MM.1S (cell line): ENCODE data around the gene TMEM233.

Experiments used
- DNase-seq: peaks from one replicate; pipeline ENCODE4 v3.0.0-alpha.2; 2015
- H2AFZ ChIP-seq: fragments of 300-600 bp; sonication (generic); 2 replicates; pipeline ENCODE4 v1.6.0; 2016; ENCODE audit warnings: antibody characterized with exemption, low read length
- H3F3A ChIP-seq: fragments of 300-600 bp; sonication (generic); 2 replicates; pipeline ENCODE4 v1.6.1; 2016; ENCODE audit warnings: mild to moderate bottlenecking, antibody characterized with exemption, low read length, moderate library complexity, mixed read lengths; ENCODE audit not compliant: insufficient read depth
- H3K27ac ChIP-seq: fragments of 300-600 bp; sonication (generic); 2 replicates; pipeline ENCODE4 v1.5.1; 2016; ENCODE audit warnings: mild to moderate bottlenecking, low read length
- H3K27me3 ChIP-seq: fragments of 300-600 bp; sonication (generic); replicated peaks from 2 replicates; pipeline ENCODE4 v1.6.0; 2016; ENCODE audit warnings: low read length; ENCODE audit not compliant: insufficient read depth
- H3K36me3 ChIP-seq: fragments of 300-600 bp; sonication (generic); replicated peaks from 2 replicates; pipeline ENCODE4 v1.6.1; 2016; ENCODE audit warnings: mild to moderate bottlenecking, low read length, mixed read lengths; ENCODE audit not compliant: insufficient read depth
- H3K4me1 ChIP-seq: fragments of 300-600 bp; sonication (generic); 2 replicates; pipeline ENCODE4 v1.6.1; 2016; ENCODE audit warnings: low read length, mixed read lengths
- H3K4me2 ChIP-seq: fragments of 300-600 bp; sonication (generic); 2 replicates; pipeline ENCODE4 v1.6.0; 2016; ENCODE audit warnings: low read depth, low read length
- H3K4me3 ChIP-seq: fragments of 300-600 bp; sonication (generic); 2 replicates; pipeline ENCODE4 v1.5.1; 2016; ENCODE audit warnings: low read length, mixed read lengths
- H3K79me2 ChIP-seq: fragments of 300-600 bp; sonication (generic); 2 replicates; pipeline ENCODE4 v1.6.1; 2016; ENCODE audit warnings: mixed run types, low read length, mixed read lengths
- H3K9ac ChIP-seq: fragments of 300-600 bp; sonication (generic); 2 replicates; pipeline ENCODE4 v1.6.1; 2016; ENCODE audit warnings: low read length, mixed read lengths
- H3K9me2 ChIP-seq: fragments of 300-600 bp; sonication (generic); replicated peaks from 2 replicates; pipeline ENCODE4 v1.6.1; 2016; ENCODE audit warnings: mild to moderate bottlenecking, low read length, mixed read lengths; ENCODE audit not compliant: insufficient read depth
- H3K9me3 ChIP-seq: fragments of 300-600 bp; sonication (generic); replicated peaks from 2 replicates; pipeline ENCODE4 v1.6.1; 2016; ENCODE audit warnings: mild to moderate bottlenecking, low read length, mixed read lengths; ENCODE audit not compliant: insufficient read depth
- H4K20me1 ChIP-seq: fragments of 300-600 bp; sonication (generic); 2 replicates; pipeline ENCODE4 v1.6.1; 2016; ENCODE audit warnings: mild to moderate bottlenecking, low read length, moderate library complexity, mixed read lengths; ENCODE audit not compliant: insufficient read depth
- CTCF ChIP-seq: fragments of 300-600 bp; sonication (generic); IDR thresholded peaks from 2 replicates; pipeline ENCODE4 v1.5.1; 2016; ENCODE audit warnings: antibody characterized with exemption, low read length, mixed read lengths
- EZH2 ChIP-seq: fragments of 300-600 bp; sonication (generic); optimal IDR thresholded peaks from 2 replicates; pipeline ENCODE3; 2017; ENCODE audit warnings: low read depth, mild to moderate bottlenecking, antibody characterized with exemption, low read length, mixed read lengths
- EZH2phosphoT487 ChIP-seq: fragments of 300-600 bp; sonication (generic); IDR thresholded peaks from 2 replicates; pipeline ENCODE4 v1.6.1; 2018; ENCODE audit warnings: antibody characterized with exemption, low read length

TMEM233 gene

GRCh38 chr12:119673634-119674033 is 80.1 kb downstream of the TMEM233 start:
- Histone ChIP-seq H2AFZ (no peak overlapping the region), H3K36me3 (no peaks in the 10 kb centered on the region), H3K9ac (no peak overlapping the region), H3K4me2 (no peak overlapping the region), H3K9me3 (no peaks in the 10 kb centered on the region), H3K27ac (no peak overlapping the region), H3K4me3 (no peak overlapping the region), H3K4me1 (no peaks in the 10 kb centered on the region), H3K9me2 (no peaks in the 10 kb centered on the region), H3K79me2 (peaks cover 11% of the 10 kb centered on the region), H3F3A (no peaks in the 10 kb centered on the region), H3K27me3 (no peaks in the 10 kb centered on the region), H4K20me1 (no peaks in the 10 kb centered on the region)
- DNase-seq = no peak
- TF ChIP-seq EZH2phosphoT487 (no peak), EZH2 (no peak)

GRCh38 chr12:119674560-119674959 is 81.0 kb downstream of the TMEM233 start:
- TF ChIP-seq EZH2 (no peak), CTCF (no peak), EZH2phosphoT487 (no peak)
- Histone ChIP-seq H3K27ac (no peak overlapping the region), H3K9me2 (no peaks in the 10 kb centered on the region), H2AFZ (no peak overlapping the region), H3K36me3 (no peaks in the 10 kb centered on the region), H3K79me2 (peaks cover 9% of the 10 kb centered on the region), H3K9ac (no peak overlapping the region), H3K9me3 (no peaks in the 10 kb centered on the region), H3K4me1 (no peaks in the 10 kb centered on the region), H3K4me3 (no peak overlapping the region), H3K4me2 (no peak overlapping the region), H4K20me1 (no peaks in the 10 kb centered on the region), H3K27me3 (no peaks in the 10 kb centered on the region), H3F3A (no peaks in the 10 kb centered on the region)
- no peak for DNase-seq

GRCh38 chr12:119676022-119676421 is 82.4 kb downstream of the TMEM233 start:
- Histone ChIP-seq H3K27me3 (no peaks in the 10 kb centered on the region), H3K4me2 (no peak overlapping the region), H3K9ac (no peak overlapping the region), H2AFZ (no peak overlapping the region), H3K36me3 (no peaks in the 10 kb centered on the region), H3K4me1 (no peaks in the 10 kb centered on the region), H3K9me3 (no peaks in the 10 kb centered on the region), H3K27ac (no peak overlapping the region), H3F3A (no peaks in the 10 kb centered on the region), H3K9me2 (no peaks in the 10 kb centered on the region), H4K20me1 (no peaks in the 10 kb centered on the region), H3K79me2 (no peaks in the 10 kb centered on the region), H3K4me3 (no peak overlapping the region)
- no peak for DNase-seq
- TF ChIP-seq EZH2 (no peak), EZH2phosphoT487 (no peak), CTCF (no peak)

GRCh38 chr12:119676573-119676972 is 83.0 kb downstream of the TMEM233 start:
- H2AFZ ChIP-seq = no peak overlapping the region
- no peak overlapping the region for H3K4me2 ChIP-seq
- H3K4me3 ChIP-seq = no peak overlapping the region
- H3K9me2 ChIP-seq = no peaks in the 10 kb centered on the region
- no peak overlapping the region for H3K27ac ChIP-seq
- H4K20me1 ChIP-seq = no peaks in the 10 kb centered on the region
- DNase-seq = no peak
- no peak for TF ChIP-seq EZH2
- no peak for TF ChIP-seq EZH2phosphoT487
- TF ChIP-seq CTCF = no peak
- H3K36me3 ChIP-seq = no peaks in the 10 kb centered on the region
- no peaks in the 10 kb centered on the region for H3F3A ChIP-seq
- no peaks in the 10 kb centered on the region for H3K9me3 ChIP-seq
- H3K4me1 ChIP-seq = no peaks in the 10 kb centered on the region
- no peaks in the 10 kb centered on the region for H3K79me2 ChIP-seq
- no peaks in the 10 kb centered on the region for H3K27me3 ChIP-seq
- no peak overlapping the region for H3K9ac ChIP-seq
